ENCODE measurements around the gene MAGI2. TPM values are rescaled to one million over a fixed set of nuclear protein-coding genes. Genes with fewer than 3 reads are reported as not detected.

Gene MAGI2
- total RNA-seq, 3 donors from 2014 or later (not counting 1 experiment from before 2014, with no cell fraction given), result 0.09 to 0.48 (median 0.27) TPM

DNA sequence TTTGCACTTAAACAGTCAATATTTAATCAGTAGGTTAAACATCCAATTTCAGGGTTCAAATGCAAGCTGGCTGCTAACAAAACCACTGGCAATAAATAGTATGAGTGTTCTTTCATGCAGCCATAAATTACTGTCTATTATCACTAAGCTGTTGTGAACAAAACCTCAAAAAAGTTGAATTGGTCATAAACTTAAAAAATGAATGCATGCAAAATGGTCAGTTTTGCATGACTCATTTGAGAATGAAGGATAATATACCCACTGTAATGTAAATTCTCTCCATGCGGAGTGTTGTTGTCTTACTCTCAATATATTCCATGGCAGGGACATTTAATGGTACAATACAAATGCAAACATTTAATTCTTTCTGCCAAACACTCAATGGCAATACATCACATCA is 226.4 kb downstream of the MAGI2 start:
- DNase-seq (no peak), ATAC-seq (no peak)
- Mint-ChIP-seq H3K9me3 (peaks cover 3 to 13% of the 10 kb centered on the region in 2 donors), H3K27ac (no peak overlapping the region), H3K36me3 (peaks cover 5% of the 10 kb centered on the region), H3K27me3 (ENCODE audit: low read depth in 2 of 2) (no peaks in the 10 kb centered on the region), H3K4me3 (no peak overlapping the region), H3K4me1 (no peaks in the 10 kb centered on the region)
- Histone ChIP-seq H3K4me3 (ENCODE audit: low read length) (no peak overlapping the region), H3K27me3 (ENCODE audit: control insufficient read depth, insufficient read depth, low read length) (no peaks in the 10 kb centered on the region), H3K36me3 (ENCODE audit: control insufficient read depth, insufficient read depth, low read length) (no peaks in the 10 kb centered on the region), H3K9me3 (ENCODE audit: control insufficient read depth, insufficient read depth, low read length) (no peaks in the 10 kb centered on the region), H3K27ac (ENCODE audit: low read length) (no peak overlapping the region), H3K4me1 (ENCODE audit: control insufficient read depth, insufficient read depth, low read length) (no peaks in the 10 kb centered on the region)
- TF ChIP-seq, protein P1, sequence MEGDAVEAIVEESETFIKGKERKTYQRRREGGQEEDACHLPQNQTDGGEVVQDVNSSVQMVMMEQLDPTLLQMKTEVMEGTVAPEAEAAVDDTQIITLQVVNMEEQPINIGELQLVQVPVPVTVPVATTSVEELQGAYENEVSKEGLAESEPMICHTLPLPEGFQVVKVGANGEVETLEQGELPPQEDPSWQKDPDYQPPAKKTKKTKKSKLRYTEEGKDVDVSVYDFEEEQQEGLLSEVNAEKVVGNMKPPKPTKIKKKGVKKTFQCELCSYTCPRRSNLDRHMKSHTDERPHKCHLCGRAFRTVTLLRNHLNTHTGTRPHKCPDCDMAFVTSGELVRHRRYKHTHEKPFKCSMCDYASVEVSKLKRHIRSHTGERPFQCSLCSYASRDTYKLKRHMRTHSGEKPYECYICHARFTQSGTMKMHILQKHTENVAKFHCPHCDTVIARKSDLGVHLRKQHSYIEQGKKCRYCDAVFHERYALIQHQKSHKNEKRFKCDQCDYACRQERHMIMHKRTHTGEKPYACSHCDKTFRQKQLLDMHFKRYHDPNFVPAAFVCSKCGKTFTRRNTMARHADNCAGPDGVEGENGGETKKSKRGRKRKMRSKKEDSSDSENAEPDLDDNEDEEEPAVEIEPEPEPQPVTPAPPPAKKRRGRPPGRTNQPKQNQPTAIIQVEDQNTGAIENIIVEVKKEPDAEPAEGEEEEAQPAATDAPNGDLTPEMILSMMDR (IDR thresholded peaks at IDR 0.05), result no peak
- intact Hi-C loops (cut with micrococcal nuclease), result no loop called here
- WGBS (ENCODE audit: insufficient coverage), result 100% methylated on average over 1 of the region's 1 CpG

DNA sequence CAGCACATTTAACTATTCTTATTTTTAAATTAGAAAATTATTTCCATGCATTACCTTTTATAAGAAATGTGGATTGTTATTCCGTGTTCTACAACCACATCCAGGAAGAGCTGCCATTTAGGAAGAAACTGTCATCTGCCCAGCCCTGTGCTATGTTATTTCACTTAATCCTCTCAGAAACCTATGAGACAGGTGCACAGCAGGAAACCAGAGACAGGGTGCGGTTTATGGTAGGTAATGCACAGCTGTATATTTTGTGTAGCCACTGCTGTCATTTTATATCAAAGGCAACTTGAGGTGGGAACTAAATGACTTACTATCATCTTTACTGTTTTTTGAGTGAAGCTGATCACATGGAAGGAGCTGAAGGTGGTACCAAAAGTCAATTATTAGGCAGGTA is 232.3 kb downstream of the MAGI2 start:
- H3K27me3 ChIP-seq (ENCODE audit: control insufficient read depth, insufficient read depth, low read length), result no peaks in the 10 kb centered on the region
- no peak overlapping the region for H3K4me3 ChIP-seq (ENCODE audit: low read length)
- TF ChIP-seq, protein P1 (IDR thresholded peaks at IDR 0.05), result no peak
- peaks cover 8% of the 10 kb centered on the region in 2 donors for H3K9me3 Mint-ChIP-seq
- intact Hi-C loops (cut with micrococcal nuclease), result no loop called here
- no peak for DNase-seq
- H3K36me3 Mint-ChIP-seq, result no peaks in the 10 kb centered on the region
- H3K27ac ChIP-seq (ENCODE audit: low read length), result no peak overlapping the region
- H3K4me1 Mint-ChIP-seq, result no peaks in the 10 kb centered on the region
- no peaks in the 10 kb centered on the region for H3K4me1 ChIP-seq (ENCODE audit: control insufficient read depth, insufficient read depth, low read length)
- H3K27me3 Mint-ChIP-seq (ENCODE audit: low read depth in 2 of 2), result no peaks in the 10 kb centered on the region
- no peaks in the 10 kb centered on the region for H3K36me3 ChIP-seq (ENCODE audit: control insufficient read depth, insufficient read depth, low read length)
- no peak overlapping the region for H3K4me3 Mint-ChIP-seq
- H3K9me3 ChIP-seq (ENCODE audit: control insufficient read depth, insufficient read depth, low read length), result no peaks in the 10 kb centered on the region
- WGBS (ENCODE audit: insufficient coverage), result 100% methylated on average over 2 of the region's 2 CpGs
- no peak overlapping the region for H3K27ac Mint-ChIP-seq
- ATAC-seq, result no peak

DNA sequence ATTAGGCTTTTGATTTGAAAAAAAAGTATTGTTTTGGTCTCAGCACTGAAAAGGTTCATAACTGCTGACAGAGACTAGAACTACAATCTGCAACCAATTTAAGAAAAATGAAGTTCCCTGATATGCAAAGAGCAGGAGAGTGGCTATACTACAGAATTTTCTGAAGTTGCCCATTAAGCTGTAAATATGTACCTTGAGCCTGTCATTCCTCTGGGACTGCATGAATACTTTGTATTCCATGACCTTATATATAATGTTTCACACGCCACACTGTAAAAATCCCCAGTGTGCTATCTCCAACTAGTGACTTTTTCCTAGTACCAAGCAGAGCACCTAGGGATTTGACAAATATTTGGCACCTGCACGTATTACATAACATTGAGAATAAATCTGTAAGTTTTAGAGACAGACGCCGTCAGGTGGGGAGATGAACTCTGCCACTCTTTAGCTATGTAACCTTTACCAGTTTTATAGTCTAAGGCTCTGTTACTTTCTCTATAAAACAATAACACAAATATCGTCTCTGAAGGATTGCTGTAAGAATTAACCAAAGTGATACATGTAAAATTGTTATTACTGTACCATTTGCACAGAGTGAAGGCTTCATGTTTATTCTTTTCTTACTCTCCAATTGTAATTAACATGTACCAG is 235.4 kb downstream of the MAGI2 start:
- peaks cover 5 to 13% of the 10 kb centered on the region in 2 donors for H3K9me3 Mint-ChIP-seq
- Histone ChIP-seq H3K27me3 (ENCODE audit: control insufficient read depth, insufficient read depth, low read length) (no peaks in the 10 kb centered on the region), H3K9me3 (ENCODE audit: control insufficient read depth, insufficient read depth, low read length) (no peaks in the 10 kb centered on the region), H3K4me1 (ENCODE audit: control insufficient read depth, insufficient read depth, low read length) (no peaks in the 10 kb centered on the region), H3K27ac (ENCODE audit: low read length) (no peak overlapping the region), H3K36me3 (ENCODE audit: control insufficient read depth, insufficient read depth, low read length) (no peaks in the 10 kb centered on the region), H3K4me3 (ENCODE audit: low read length) (no peak overlapping the region)
- H3K4me1 Mint-ChIP-seq, result no peaks in the 10 kb centered on the region
- H3K27ac Mint-ChIP-seq, result no peak overlapping the region
- TF ChIP-seq, protein P1 (IDR thresholded peaks at IDR 0.05), result no peak
- ATAC-seq (no peak), DNase-seq (no peak)
- no peaks in the 10 kb centered on the region for H3K36me3 Mint-ChIP-seq
- intact Hi-C loops (cut with micrococcal nuclease), result no loop called here
- no peak overlapping the region for H3K4me3 Mint-ChIP-seq
- no peaks in the 10 kb centered on the region for H3K27me3 Mint-ChIP-seq (ENCODE audit: low read depth in 2 of 2)
- 85% methylated on average over 4 of the region's 5 CpGs for WGBS (ENCODE audit: insufficient coverage)

DNA sequence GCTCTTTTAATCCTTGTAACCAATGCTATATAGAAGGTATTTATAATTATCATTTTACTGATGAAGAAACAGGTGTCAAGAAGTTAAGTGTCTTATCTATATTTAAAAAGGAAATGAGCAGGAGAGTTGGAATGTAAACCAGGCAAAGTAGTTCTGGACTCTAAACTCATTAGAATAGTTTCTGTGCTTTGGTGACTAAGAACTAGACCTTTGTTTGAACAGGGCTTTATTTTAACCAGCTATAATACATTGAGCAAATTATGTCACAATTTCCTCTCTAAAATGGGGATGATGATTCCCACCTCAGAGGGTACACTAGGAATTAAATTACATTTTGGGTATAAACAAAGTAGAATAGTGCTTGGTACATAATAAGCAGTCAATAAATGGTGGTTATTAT is 236.0 kb downstream of the MAGI2 start:
- Mint-ChIP-seq H3K9me3 (peaks cover 5 to 13% of the 10 kb centered on the region in 2 donors), H3K27me3 (ENCODE audit: low read depth in 2 of 2) (no peaks in the 10 kb centered on the region), H3K27ac (no peak overlapping the region), H3K36me3 (no peaks in the 10 kb centered on the region), H3K4me1 (no peaks in the 10 kb centered on the region), H3K4me3 (no peak overlapping the region)
- H3K4me1 ChIP-seq (ENCODE audit: control insufficient read depth, insufficient read depth, low read length), result no peaks in the 10 kb centered on the region
- DNase-seq (no peak), ATAC-seq (no peak)
- H3K27me3 ChIP-seq (ENCODE audit: control insufficient read depth, insufficient read depth, low read length), result no peaks in the 10 kb centered on the region
- no peak overlapping the region for H3K4me3 ChIP-seq (ENCODE audit: low read length)
- H3K27ac ChIP-seq (ENCODE audit: low read length), result no peak overlapping the region
- TF ChIP-seq, protein P1 (IDR thresholded peaks at IDR 0.05), result no peak
- intact Hi-C loops (cut with micrococcal nuclease), result no loop called here
- H3K36me3 ChIP-seq (ENCODE audit: control insufficient read depth, insufficient read depth, low read length), result no peaks in the 10 kb centered on the region
- H3K9me3 ChIP-seq (ENCODE audit: control insufficient read depth, insufficient read depth, low read length), result no peaks in the 10 kb centered on the region

Data from natural killer cell (primary cell).